ENCODE results near the gene GRIPAP1.

Gene GRIPAP1, protein sequence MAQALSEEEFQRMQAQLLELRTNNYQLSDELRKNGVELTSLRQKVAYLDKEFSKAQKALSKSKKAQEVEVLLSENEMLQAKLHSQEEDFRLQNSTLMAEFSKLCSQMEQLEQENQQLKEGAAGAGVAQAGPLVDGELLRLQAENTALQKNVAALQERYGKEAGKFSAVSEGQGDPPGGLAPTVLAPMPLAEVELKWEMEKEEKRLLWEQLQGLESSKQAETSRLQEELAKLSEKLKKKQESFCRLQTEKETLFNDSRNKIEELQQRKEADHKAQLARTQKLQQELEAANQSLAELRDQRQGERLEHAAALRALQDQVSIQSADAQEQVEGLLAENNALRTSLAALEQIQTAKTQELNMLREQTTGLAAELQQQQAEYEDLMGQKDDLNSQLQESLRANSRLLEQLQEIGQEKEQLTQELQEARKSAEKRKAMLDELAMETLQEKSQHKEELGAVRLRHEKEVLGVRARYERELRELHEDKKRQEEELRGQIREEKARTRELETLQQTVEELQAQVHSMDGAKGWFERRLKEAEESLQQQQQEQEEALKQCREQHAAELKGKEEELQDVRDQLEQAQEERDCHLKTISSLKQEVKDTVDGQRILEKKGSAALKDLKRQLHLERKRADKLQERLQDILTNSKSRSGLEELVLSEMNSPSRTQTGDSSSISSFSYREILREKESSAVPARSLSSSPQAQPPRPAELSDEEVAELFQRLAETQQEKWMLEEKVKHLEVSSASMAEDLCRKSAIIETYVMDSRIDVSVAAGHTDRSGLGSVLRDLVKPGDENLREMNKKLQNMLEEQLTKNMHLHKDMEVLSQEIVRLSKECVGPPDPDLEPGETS

DNA sequence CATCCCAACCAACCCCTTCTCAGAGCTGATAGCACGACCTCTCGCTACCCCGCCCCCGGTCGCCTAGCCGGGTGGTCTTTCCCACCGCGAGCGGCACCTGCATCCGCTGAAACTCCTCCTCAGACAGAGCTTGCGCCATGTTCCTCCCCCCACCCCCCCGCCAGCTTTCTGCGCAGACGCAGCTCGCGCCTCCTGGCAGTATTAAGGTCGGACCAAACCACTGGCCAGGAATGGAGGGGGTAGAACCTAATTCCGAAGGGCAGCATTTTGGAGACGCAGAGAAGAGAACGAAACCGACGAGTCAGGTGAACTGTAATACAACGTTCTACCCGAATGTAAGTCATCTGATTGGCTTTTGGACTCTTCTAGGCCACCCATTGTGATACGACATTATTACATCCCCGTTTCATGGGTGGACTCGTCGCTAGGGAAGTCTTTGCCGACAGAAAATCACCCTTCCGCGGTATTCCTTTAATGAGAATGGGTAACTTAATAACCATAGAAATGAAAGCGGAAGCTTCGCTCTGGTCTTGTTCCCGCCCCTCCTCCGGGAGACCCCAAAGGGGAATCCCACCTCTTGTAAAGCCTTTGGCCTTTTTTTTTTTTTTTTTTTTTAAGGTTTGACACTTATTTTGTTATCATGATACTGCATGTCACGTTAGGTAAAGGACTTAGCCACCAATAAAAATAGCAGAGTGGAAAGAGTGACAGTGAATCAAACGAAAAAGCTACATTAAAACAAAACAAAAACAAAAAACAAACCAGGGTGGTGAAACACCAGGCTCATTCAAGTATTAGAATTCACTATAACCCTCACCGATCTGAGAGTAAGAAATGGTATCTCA is at the start of gene GRIPAP1:
GRIPAP1 (minus strand) TSS at position 174 of the 845 bp plus-strand sequence; CDS start at position 139, 35 bp downstream.
- DNase-seq, result peak; percentile 75

DNA sequence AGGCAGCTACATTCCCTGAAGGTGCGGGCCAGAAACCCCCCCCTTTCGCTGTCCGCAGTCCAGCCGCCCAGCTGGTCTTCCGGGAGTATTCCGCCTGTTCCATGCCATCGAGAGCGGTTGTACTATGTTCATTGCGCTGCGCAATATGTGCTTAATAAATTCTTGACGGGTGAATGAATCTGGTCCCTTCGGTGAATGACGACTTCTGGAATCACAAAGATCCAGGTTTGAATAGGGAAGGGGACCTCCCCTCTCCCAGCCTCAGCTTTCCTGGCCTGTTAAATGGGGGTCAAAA is 41.9 kb upstream of the GRIPAP1 start:
- no peak for DNase-seq

DNA sequence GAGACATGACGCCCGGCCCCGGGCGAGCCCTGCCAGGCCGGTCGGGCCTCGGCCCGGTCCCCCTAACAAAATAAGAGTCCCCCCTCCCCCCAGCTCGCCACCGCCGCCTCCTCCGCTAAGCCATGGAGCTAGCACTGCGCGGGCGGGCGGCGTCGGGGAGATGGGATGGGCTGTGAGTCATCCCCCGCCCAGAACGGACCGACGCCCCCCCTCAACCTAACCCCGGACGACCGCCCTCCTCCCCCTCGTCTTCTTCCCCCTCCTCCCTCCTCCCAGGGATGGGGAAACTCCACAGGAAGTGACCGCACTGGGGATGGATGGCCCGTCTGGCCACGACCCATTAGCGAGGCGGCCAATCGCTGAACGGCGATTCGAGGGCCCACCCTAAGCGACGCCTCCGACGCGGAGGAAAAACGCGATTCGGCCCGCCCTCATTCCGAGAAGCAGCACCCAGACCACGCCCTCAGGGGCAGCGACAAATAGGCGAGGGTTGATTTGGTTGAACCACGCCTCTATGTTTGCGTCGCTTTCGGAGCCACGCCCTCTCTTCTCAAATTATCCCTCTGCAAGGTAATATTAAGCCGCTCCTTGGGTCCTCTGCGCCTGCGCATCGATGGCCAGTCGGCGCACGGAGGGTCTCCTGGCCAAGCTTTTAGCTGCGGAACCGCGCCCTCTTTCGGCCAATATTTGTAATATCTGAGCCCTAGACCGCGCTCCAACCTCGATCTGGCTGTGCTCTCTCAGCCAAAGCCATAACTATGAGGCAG is 41.3 kb upstream of the GRIPAP1 start, which contains the start of gene TFE3:
TFE3 (minus strand) TSS at position 138 of the 767 bp plus-strand sequence; CDS start at position 7, 131 bp downstream.
- DNase-seq, result peak; percentile 93

DNA sequence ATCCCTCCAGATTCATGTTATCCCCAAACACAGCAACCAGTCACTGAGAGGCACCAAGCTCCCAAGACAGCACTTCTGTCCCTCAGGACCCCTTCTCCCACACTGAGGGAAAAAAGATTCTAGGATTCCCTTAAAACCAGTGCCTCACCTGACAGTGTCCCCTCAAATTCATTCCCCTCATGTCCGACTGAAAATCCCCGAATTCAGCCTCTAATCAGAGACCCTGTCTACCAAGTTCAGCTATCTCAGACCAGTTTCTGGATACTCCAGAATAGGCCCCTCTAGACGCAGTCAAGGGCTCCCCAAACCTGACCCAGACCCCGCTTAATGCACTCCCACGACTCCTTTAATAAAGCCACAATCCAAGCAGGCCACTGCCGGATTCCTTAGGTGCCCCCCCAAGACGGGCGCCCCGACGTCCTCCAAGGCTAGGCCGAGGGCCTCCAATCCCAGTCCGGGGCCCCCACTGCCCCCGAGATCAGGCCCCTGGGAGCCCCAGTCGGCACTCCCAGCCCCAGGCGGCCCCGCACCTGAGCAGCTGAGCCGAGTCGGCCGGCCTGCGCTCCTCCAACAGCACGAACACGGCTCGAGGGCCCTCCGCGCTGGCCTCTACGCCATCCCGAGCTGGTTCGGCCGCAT is 40.6 kb upstream of the GRIPAP1 start:
- no peak for DNase-seq

DNA sequence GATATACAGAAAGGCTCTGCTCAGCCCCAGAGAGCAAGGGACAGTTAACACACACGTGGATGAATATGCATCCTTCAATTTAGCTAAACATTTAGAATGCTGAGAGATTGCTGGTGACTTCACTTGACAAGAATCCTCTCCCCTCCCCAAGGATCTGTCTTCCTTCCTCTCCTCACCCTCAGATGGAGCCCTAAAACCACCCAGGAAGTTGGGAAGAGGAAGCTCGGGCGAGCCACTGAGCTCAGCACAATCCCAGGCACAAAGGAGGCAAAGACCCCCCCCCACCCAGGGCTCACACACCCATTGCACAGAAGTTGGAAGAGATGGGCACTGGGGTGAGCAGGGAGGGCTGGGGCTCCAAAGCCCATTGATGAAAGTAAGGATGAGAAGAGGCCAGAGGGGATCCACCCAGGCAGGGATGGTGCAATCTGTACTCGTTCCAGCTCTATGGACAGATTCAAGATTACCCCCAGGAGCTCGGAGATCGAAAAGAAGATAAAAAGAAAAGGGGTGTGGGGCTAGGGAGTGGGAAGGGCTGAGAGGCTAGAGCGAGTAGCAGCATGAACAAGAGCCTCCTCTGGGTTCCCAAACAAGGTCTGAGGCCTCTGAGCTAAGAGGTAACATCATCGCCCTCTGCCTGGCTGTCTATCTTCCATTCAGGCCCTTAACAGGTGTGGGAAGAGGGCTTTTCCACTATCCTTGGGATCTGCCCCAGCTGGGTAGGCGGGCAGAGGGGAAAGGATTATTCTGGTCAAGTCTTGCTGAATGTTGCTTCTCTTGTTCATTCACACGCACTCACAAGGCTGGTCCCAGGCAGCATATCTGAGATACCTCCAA is 39.9 kb upstream of the GRIPAP1 start:
- DNase-seq, result no peak

DNA sequence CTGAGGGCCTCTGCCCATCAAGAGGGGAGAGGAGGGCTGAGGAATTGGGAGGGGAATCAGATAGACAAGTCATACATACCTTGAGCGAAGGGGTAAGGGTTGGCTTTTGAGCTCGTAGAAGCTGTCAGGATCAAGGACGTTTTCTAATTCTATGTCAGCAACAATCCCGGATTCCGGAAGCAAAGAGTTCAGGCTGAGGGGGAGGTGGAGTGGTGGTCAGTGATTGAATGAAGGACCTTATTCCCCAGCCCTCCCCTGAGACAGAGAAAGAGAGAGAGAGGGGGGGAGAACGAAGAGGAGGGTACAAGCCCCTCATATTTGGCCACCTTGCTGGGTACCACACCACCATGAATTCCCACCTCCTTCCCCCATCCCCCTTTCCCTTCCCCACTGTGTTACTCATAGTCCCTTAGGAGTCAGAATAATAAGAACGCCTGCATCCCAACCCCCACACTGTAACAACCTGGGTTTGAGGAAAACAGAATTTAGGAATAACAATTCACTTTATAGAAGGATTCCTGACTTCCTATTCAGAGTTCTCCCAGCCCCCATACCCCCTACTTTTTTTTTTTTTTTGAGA is 38.4 kb upstream of the GRIPAP1 start:
- DNase-seq, result no peak

DNA sequence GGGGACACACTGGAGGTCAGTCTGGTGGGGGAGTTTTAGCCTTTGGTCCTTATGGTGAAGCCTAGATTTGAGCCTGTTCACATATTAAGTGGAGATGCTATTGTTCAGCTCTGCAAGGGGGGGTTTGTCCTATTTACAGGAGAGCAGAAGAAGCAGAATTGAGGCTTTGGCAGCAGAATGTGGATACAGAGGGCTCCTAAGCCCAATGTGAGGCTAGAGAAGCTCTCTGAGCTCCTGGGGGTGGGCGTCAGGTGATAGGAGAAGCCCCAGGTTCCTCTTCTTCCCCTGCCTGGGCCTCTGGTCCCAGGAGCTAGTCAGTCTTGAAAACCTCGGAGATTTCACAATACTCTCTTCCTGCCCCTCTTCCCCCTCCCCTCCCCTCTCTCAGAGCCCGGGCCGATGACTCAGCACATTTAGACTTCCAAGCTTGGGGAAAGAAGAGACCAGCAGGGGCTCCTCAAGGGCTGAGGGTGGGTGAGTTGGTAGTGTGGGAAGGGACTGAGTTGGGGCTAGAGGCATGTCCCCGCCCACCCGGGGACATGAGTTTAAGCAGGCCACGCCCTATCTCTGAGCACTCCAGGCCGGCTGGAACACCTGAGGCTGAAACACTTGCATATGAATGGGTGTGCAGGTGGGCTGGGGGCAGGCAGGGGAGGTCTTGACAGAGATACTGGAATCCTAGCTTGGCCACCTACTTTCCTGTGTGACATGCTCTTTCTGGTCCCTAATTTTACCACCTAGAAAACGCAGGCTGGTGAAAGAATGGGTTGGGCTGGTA is 37.7 kb upstream of the GRIPAP1 start:
- peak; percentile 48 for DNase-seq

DNA sequence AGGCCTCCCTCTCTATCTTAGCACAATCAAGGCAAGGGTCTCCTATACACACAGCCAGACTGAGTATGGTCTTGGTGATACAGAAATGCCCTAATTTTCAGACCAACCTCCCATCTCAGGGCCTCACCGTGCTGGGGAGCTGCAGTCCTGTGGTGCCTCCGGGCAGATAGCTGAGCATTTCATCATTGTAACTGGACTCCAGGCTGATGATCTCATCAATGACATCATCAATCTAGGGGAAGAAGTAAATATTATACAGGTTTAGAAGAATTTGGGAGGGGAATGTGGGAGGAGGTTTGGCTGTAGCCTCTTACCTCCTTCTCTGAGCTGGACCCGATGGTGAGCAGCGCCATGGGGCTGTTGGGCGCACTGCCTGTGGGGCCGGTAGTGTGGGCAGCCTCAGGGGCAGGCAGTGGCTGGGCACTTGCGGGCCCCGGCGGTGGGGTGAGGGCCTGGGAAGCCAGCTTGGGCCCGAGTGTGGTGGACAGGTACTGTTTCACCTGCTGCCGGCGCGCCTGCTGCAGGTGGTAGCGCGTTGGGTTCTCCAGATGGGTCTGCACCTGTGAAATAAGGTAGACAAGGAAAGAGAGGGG is 35.9 kb upstream of the GRIPAP1 start:
- DNase-seq, result no peak

DNA sequence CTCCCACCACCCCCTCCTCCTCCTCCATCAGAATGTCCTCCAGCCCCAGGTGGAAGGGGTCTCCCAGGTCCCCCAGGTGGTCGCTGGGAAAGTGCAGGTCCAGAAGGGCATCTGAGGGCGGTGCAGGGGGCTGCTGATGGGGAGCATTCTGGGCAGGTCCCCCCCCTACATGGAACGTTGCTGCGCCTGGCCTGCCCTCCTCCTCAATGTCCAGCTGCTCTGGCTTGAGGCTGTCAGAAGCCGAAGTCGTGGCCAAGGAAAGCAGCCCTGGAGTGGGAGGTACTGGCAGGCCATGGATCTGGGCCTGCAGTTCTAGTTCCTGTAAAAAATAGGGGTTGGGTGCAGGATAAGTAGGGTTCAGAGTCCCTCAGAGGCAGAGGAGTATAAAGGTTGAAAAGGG is 28.2 kb upstream of the GRIPAP1 start:
- DNase-seq, result no peak

DNA sequence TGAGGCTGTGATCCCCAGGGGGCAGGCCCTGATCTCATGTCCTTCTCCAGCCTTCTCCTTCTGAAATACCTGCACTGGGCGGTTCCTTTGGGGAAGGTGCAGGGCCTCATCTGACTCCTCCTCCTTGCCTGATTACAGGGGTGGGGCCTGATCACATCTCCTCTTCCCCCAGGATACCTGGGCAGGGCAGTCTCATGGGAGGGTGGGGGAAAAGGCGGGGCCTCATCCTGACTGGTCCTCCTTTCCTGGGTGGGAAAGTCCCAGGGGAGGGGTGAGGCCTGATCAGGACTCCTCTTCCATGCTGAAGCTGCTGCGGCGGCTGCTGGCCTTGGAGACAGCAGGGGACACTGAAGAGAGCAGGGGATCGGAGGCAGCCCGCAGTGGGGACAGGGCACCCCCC is 27.8 kb upstream of the GRIPAP1 start:
- DNase-seq, result no peak

DNA sequence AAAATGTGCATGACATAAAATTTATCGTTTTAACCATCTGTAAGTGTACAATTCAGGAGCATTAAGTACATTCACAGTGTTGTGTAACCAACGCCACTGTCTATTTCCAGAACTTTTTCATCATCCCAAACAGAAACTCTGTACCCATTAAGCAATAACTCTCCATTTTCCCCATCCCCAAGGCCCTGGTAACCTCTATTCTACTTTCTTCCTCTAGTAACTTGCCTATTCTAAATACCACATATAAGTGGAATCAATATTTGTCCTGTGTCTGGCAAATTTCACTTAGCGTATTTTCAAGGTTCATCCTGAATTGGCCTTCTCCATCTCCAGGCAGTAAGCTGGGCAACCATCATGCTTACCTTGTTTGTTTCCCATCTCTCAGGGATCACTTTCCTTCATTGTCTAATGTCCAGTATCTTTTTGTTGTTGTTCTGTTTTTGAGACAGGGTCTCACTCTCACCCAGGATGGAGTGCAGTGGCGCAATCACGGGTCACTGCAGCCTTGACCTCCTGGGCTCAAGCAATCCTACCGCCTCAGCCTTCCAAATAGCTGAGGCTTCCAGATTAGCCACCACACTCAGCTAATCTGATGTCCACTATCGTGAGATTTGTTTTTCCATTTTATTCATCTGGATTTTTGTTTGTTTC is 17.7 kb upstream of the GRIPAP1 start:
- no peak for DNase-seq

DNA sequence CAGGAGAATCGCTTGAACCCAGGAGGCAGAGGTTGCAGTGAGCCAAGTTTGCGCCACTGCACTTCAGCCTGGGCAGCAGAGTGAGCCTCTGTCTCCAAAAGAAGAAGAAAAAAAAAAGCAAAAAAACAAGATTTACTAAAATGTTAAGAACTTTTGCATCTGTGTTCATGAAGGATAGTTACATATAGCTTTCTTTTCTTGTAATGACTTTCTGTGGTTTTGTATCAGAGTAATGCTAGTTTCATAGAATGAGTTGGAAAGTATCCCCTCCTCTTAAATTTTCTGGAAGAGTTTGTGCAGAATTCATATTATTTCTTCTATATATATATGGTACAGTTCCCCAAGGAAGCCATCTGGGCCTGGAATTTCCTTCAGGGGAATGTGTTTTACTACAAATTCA is 17.0 kb upstream of the GRIPAP1 start:
- DNase-seq, result no peak

DNA sequence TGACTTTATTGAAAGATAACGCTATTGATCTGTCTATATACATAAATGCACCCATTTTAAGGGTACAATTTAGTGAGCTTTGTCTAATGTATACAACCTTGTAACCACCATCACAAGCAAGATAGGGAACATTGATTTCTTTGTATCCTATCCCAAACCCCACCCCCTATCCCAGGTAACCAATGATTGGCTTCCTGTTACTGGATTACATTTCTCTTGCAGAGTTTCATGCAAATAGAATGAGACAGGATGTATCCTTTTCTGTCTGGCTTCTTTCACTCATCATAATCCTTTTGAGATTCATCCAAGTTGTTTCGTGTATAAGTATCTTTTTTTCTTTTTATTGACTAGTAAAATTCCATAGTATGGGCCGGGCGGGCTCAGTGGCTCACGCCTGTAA is 1.6 kb upstream of the GRIPAP1 start:
- DNase-seq, result no peak

DNA sequence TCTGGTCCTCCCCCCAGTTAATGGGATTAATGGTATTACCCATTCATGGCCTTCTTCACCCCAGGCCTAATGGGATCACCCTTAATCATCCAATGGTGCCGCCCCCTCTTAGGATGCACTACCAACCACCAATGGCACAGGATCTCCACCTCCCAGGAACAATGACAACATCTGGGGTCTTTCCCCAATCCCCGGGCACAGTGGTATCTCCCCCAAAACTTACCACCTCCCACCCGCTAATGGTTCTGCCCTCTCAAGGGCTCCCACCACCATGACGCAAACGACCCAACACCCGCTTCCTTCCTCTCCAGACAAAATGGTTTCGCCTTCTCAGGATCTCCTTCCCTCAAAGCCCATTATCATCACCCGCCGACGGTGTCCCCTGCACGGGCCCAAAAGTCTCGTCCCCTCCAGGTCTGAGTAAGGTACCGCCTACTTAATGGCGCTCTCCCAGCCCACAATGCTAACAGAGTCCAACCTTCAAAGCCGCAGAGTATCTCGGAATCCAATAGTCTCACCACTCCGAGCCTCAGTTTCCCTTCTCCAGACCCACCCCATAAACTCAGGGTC is 458 bp downstream of the GRIPAP1 start:
- DNase-seq, result peak; percentile 25

DNA sequence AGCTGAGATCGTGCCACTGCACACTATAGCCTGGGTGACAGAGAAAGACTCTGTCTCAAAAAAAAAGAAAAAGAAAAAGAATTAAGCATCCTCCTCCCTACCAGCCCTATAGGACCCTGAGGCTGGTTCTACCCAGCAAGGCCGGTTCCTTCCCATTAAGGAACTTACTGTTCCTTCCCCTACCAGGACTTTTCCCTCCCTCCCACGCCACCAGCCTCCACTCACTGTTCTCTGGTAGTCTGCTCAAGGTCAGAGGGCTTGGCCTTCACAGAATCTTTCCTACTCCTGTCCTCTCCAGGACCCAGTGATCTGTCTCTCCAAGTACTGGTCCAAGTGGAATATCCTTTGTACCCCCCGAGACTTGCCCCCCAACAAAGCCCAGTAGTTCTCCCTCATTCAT is 1.4 kb downstream of the GRIPAP1 start:
- DNase-seq, result no peak

DNA sequence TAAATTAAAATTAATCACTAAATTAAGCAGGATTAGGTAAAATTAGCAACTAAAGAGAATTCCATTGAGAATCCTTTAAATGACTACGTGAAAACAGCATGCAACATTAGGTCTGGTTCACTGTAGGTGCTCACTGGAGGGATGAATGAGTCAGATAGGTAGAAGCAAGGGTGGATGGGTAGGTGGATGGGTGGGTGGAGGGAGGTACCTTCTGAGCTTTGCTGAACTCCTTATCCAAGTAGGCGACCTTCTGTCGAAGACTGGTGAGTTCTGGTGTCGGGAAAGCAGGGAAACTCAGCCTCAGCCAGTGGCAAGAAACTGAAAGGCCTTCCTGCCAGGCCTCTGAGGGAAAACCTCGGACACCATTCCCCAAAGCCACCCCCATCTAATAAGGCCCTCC is 3.0 kb downstream of the GRIPAP1 start:
- DNase-seq, result no peak

DNA sequence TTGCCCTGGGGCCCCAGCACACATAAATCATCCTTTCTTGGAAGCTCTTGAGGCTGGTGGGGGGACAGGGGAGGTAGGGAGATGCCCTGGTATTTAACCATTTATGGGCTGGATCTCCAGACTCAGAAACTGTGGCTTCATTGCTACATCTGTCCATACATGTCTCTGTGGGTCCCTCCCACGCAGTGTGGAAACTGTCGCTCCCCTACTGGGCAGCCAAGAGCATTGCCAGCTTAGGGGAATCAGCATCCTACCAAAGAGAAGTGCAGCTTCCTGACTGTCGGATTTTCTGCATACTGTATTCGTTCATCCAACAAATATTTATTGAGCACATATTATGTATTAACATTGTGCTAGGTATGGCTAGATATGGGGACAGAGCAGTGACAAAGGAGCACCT is 3.7 kb downstream of the GRIPAP1 start:
- no peak for DNase-seq

DNA sequence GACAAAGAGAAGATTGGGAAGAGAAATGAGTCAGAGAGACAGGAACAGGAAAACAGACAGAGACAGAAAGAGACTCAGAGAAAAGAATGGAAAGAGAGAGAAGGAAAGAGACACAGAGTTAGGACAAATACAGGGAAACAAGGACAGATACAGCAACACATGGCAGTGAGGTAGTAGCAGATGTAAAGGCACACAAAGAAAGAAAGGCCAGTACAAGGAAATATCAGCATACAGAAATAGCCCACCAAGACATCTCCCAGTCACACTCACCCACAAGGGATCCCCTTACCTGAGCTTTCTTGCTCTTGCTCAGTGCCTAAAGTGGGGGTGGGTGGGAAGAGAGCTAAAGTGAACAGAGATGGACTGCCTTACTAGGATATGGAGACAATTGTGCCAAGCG is 4.2 kb downstream of the GRIPAP1 start:
- no peak for DNase-seq

Measured in NCI-H2171 (cell line).